IMR-90 (cell line): ENCODE results near the gene KDM3A.

Experiments used
- CEBPB ChIP-seq: IDR thresholded peaks from 2 replicates; pipeline ENCODE4 v1.6.1; 2012; ENCODE audit warnings: low read depth, low read length, improper control_type of control experiment
- FOS ChIP-seq: fragments of 150-350 bp; IDR thresholded peaks from 2 replicates; pipeline ENCODE4 v1.6.1; 2016; ENCODE audit warnings: low read depth, low read length
- MAZ ChIP-seq: IDR thresholded peaks from 2 replicates; pipeline ENCODE4 v1.6.1; 2012; ENCODE audit warnings: low read depth, mild to moderate bottlenecking, low read length, improper control_type of control experiment, moderate library complexity, borderline replicate concordance
- NFE2L2 ChIP-seq: fragments of 150-350 bp; IDR thresholded peaks from 2 replicates; pipeline ENCODE4 v1.6.1; 2016; ENCODE audit warnings: low read depth, mild to moderate bottlenecking, low read length
- POLR2A ChIP-seq: IDR thresholded peaks from 2 replicates; pipeline ENCODE4 v1.6.1; 2012; ENCODE audit warnings: mild to moderate bottlenecking, low read depth, low read length
- RAD21 ChIP-seq: IDR thresholded peaks from 2 replicates; pipeline ENCODE4 v1.6.1; 2012; ENCODE audit warnings: low read length, improper control_type of control experiment
- USF2 ChIP-seq: fragments of 150-350 bp; IDR thresholded peaks from 2 replicates; pipeline ENCODE4 v1.6.1; 2017; ENCODE audit warnings: mild to moderate bottlenecking, antibody characterized with exemption, low read length, low read depth
- TF ChIP-seq, protein P1 (sequence below): conservative IDR thresholded peaks from 2 replicates; pipeline ENCODE4 v1.5.1; 2012; ENCODE audit warnings: mild to moderate bottlenecking, low read depth, low read length, improper control_type of control experiment
- TF ChIP-seq, protein P2 (sequence below): fragments of 150-350 bp; IDR thresholded peaks from 2 replicates; pipeline ENCODE4 v1.6.1; 2016; ENCODE audit warnings: low read depth, mild to moderate bottlenecking, low read length, moderate library complexity, borderline replicate concordance

- TF ChIP-seq, protein P1, sequence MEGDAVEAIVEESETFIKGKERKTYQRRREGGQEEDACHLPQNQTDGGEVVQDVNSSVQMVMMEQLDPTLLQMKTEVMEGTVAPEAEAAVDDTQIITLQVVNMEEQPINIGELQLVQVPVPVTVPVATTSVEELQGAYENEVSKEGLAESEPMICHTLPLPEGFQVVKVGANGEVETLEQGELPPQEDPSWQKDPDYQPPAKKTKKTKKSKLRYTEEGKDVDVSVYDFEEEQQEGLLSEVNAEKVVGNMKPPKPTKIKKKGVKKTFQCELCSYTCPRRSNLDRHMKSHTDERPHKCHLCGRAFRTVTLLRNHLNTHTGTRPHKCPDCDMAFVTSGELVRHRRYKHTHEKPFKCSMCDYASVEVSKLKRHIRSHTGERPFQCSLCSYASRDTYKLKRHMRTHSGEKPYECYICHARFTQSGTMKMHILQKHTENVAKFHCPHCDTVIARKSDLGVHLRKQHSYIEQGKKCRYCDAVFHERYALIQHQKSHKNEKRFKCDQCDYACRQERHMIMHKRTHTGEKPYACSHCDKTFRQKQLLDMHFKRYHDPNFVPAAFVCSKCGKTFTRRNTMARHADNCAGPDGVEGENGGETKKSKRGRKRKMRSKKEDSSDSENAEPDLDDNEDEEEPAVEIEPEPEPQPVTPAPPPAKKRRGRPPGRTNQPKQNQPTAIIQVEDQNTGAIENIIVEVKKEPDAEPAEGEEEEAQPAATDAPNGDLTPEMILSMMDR, result no peak
- TF ChIP-seq MAZ (no peak), RAD21 (no peak), CEBPB (no peak), NFE2L2 (no peak), FOS (no peak), USF2 (no peak), POLR2A (no peak)
- TF ChIP-seq, protein P2, sequence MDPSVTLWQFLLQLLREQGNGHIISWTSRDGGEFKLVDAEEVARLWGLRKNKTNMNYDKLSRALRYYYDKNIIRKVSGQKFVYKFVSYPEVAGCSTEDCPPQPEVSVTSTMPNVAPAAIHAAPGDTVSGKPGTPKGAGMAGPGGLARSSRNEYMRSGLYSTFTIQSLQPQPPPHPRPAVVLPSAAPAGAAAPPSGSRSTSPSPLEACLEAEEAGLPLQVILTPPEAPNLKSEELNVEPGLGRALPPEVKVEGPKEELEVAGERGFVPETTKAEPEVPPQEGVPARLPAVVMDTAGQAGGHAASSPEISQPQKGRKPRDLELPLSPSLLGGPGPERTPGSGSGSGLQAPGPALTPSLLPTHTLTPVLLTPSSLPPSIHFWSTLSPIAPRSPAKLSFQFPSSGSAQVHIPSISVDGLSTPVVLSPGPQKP, result no peak
Measured at GRCh38 chr2:86489542-86489941, 48.4 kb downstream of the KDM3A start.
